ENCODE measurements around the gene S100A5.
"Not testable (repeated sequence)": the region's sequence is repeated elsewhere in the genome, so short reads cannot be mapped to it uniquely, and the experiment has no call there.

The S100A5 gene

GRCh38 chr1:153527683-153528040, 13.1 kb downstream of the S100A5 start:
- no peaks in the 10 kb centered on the region for H3K27me3 ChIP-seq (ENCODE audit: control insufficient read depth in 1 of 2, insufficient read depth in 2 of 2, low read length in 2 of 2)
- no peaks in the 10 kb centered on the region for H3K36me3 ChIP-seq (ENCODE audit: control insufficient read depth in 2 of 2, insufficient read depth in 2 of 2, low read length in 2 of 2)
- H3K4me3 ChIP-seq (ENCODE audit: low read length in 2 of 2): no peak overlapping the region
- H3K27ac ChIP-seq (ENCODE audit: low read length): no peak overlapping the region
- H3K9ac ChIP-seq (ENCODE audit: low read length in 2 of 2): no peak overlapping the region
- H3K4me1 ChIP-seq (ENCODE audit: control insufficient read depth, insufficient read depth, low read length): peaks cover 3% of the 10 kb centered on the region
- H3K9me3 ChIP-seq (ENCODE audit: control insufficient read depth in 2 of 2, low read length in 2 of 2): no peaks in the 10 kb centered on the region

- no peaks in the 10 kb centered on the region for H3K27me3 ChIP-seq (ENCODE audit: control insufficient read depth in 1 of 2, insufficient read depth in 2 of 2, low read length in 2 of 2)
- H3K4me1 ChIP-seq (ENCODE audit: control insufficient read depth, insufficient read depth, low read length): peaks cover 3% of the 10 kb centered on the region
- no peak overlapping the region for H3K27ac ChIP-seq (ENCODE audit: low read length)
- no peaks in the 10 kb centered on the region for H3K36me3 ChIP-seq (ENCODE audit: control insufficient read depth in 2 of 2, insufficient read depth in 2 of 2, low read length in 2 of 2)
- no peaks in the 10 kb centered on the region for H3K9me3 ChIP-seq (ENCODE audit: control insufficient read depth in 2 of 2, low read length in 2 of 2)
- H3K4me3 ChIP-seq (ENCODE audit: low read length in 2 of 2): no peak overlapping the region
- no peak overlapping the region for H3K9ac ChIP-seq (ENCODE audit: low read length in 2 of 2)
These were observed 13.6 kb downstream of the S100A5 start for GRCh38 chr1:153527023-153527682.

- Histone ChIP-seq H3K27ac (ENCODE audit: low read length) (no peak overlapping the region), H3K36me3 (ENCODE audit: control insufficient read depth in 2 of 2, insufficient read depth in 2 of 2, low read length in 2 of 2) (no peaks in the 10 kb centered on the region), H3K9ac (ENCODE audit: low read length in 2 of 2) (no peak overlapping the region), H3K4me3 (ENCODE audit: low read length in 2 of 2) (no peak overlapping the region), H3K4me1 (ENCODE audit: control insufficient read depth, insufficient read depth, low read length) (no peaks in the 10 kb centered on the region), H3K9me3 (ENCODE audit: control insufficient read depth in 2 of 2, low read length in 2 of 2) (no peaks in the 10 kb centered on the region), H3K27me3 (ENCODE audit: control insufficient read depth in 1 of 2, insufficient read depth in 2 of 2, low read length in 2 of 2) (no peaks in the 10 kb centered on the region)
These were observed 14.6 kb downstream of the S100A5 start for GRCh38 chr1:153526132-153526543.

GRCh38 chr1:153525088-153525728, 15.5 kb downstream of the S100A5 start:
- Histone ChIP-seq H3K9me3 (ENCODE audit: control insufficient read depth in 2 of 2, low read length in 2 of 2) (no peaks in the 10 kb centered on the region), H3K27me3 (ENCODE audit: control insufficient read depth in 1 of 2, insufficient read depth in 2 of 2, low read length in 2 of 2) (no peaks in the 10 kb centered on the region), H3K9ac (ENCODE audit: low read length in 2 of 2) (no peak overlapping the region), H3K36me3 (ENCODE audit: control insufficient read depth in 2 of 2, insufficient read depth in 2 of 2, low read length in 2 of 2) (no peaks in the 10 kb centered on the region), H3K4me1 (ENCODE audit: control insufficient read depth, insufficient read depth, low read length) (no peaks in the 10 kb centered on the region), H3K4me3 (ENCODE audit: low read length in 2 of 2) (no peak overlapping the region), H3K27ac (ENCODE audit: low read length) (no peak overlapping the region)

- H3K9ac ChIP-seq (ENCODE audit: low read length in 2 of 2); H3K27me3 ChIP-seq (ENCODE audit: control insufficient read depth in 1 of 2, insufficient read depth in 2 of 2, low read length in 2 of 2); H3K27ac ChIP-seq (ENCODE audit: low read length); H3K4me1 ChIP-seq (ENCODE audit: control insufficient read depth, insufficient read depth, low read length); H3K36me3 ChIP-seq (ENCODE audit: control insufficient read depth in 2 of 2, insufficient read depth in 2 of 2, low read length in 2 of 2); H3K4me3 ChIP-seq (ENCODE audit: low read length in 2 of 2); H3K9me3 ChIP-seq (ENCODE audit: control insufficient read depth in 2 of 2, low read length in 2 of 2): not testable (repeated sequence)
These were observed 18.2 kb downstream of the S100A5 start for GRCh38 chr1:153522353-153523048.

- not testable (repeated sequence) for H3K27me3 ChIP-seq (ENCODE audit: control insufficient read depth in 1 of 2, insufficient read depth in 2 of 2, low read length in 2 of 2); H3K27ac ChIP-seq (ENCODE audit: low read length); H3K9ac ChIP-seq (ENCODE audit: low read length in 2 of 2); H3K36me3 ChIP-seq (ENCODE audit: control insufficient read depth in 2 of 2, insufficient read depth in 2 of 2, low read length in 2 of 2); H3K4me1 ChIP-seq (ENCODE audit: control insufficient read depth, insufficient read depth, low read length); H3K4me3 ChIP-seq (ENCODE audit: low read length in 2 of 2); H3K9me3 ChIP-seq (ENCODE audit: control insufficient read depth in 2 of 2, low read length in 2 of 2)
These were observed 18.9 kb downstream of the S100A5 start for GRCh38 chr1:153521808-153522207.

- H3K36me3 ChIP-seq (ENCODE audit: control insufficient read depth in 2 of 2, insufficient read depth in 2 of 2, low read length in 2 of 2): no peaks in the 10 kb centered on the region
- peak overlapping the region in 1 of 2 donors; percentile 42 for H3K9ac ChIP-seq (ENCODE audit: low read length in 2 of 2)
- H3K27ac ChIP-seq (ENCODE audit: low read length): no peak overlapping the region
- no peaks in the 10 kb centered on the region for H3K4me1 ChIP-seq (ENCODE audit: control insufficient read depth, insufficient read depth, low read length)
- H3K4me3 ChIP-seq (ENCODE audit: low read length in 2 of 2): no peak overlapping the region
- no peaks in the 10 kb centered on the region for H3K9me3 ChIP-seq (ENCODE audit: control insufficient read depth in 2 of 2, low read length in 2 of 2)
- no peaks in the 10 kb centered on the region for H3K27me3 ChIP-seq (ENCODE audit: control insufficient read depth in 1 of 2, insufficient read depth in 2 of 2, low read length in 2 of 2)
These were observed 19.8 kb downstream of the S100A5 start for GRCh38 chr1:153520818-153521476.

- H3K36me3 ChIP-seq (ENCODE audit: control insufficient read depth in 2 of 2, insufficient read depth in 2 of 2, low read length in 2 of 2); H3K9me3 ChIP-seq (ENCODE audit: control insufficient read depth in 2 of 2, low read length in 2 of 2); H3K4me3 ChIP-seq (ENCODE audit: low read length in 2 of 2); H3K9ac ChIP-seq (ENCODE audit: low read length in 2 of 2); H3K27me3 ChIP-seq (ENCODE audit: control insufficient read depth in 1 of 2, insufficient read depth in 2 of 2, low read length in 2 of 2); H3K27ac ChIP-seq (ENCODE audit: low read length); H3K4me1 ChIP-seq (ENCODE audit: control insufficient read depth, insufficient read depth, low read length): not testable (repeated sequence)
These were observed 20.5 kb downstream of the S100A5 start for GRCh38 chr1:153520137-153520691.

GRCh38 chr1:153519242-153519641, 21.5 kb downstream of the S100A5 start:
- no peak overlapping the region for H3K4me3 ChIP-seq (ENCODE audit: low read length in 2 of 2)
- H3K27me3 ChIP-seq (ENCODE audit: control insufficient read depth in 1 of 2, insufficient read depth in 2 of 2, low read length in 2 of 2): no peaks in the 10 kb centered on the region
- H3K9me3 ChIP-seq (ENCODE audit: control insufficient read depth in 2 of 2, low read length in 2 of 2): no peaks in the 10 kb centered on the region
- H3K9ac ChIP-seq (ENCODE audit: low read length in 2 of 2): no peak overlapping the region
- H3K36me3 ChIP-seq (ENCODE audit: control insufficient read depth in 2 of 2, insufficient read depth in 2 of 2, low read length in 2 of 2): no peaks in the 10 kb centered on the region
- no peaks in the 10 kb centered on the region for H3K4me1 ChIP-seq (ENCODE audit: control insufficient read depth, insufficient read depth, low read length)
- no peak overlapping the region for H3K27ac ChIP-seq (ENCODE audit: low read length)

GRCh38 chr1:153515504-153516394, 25.0 kb downstream of the S100A5 start:
- Histone ChIP-seq H3K27ac (ENCODE audit: low read length) (no peak overlapping the region), H3K4me3 (ENCODE audit: low read length in 2 of 2) (no peak overlapping the region), H3K9ac (ENCODE audit: low read length in 2 of 2) (no peak overlapping the region), H3K9me3 (ENCODE audit: control insufficient read depth in 2 of 2, low read length in 2 of 2) (no peaks in the 10 kb centered on the region), H3K36me3 (ENCODE audit: control insufficient read depth in 2 of 2, insufficient read depth in 2 of 2, low read length in 2 of 2) (no peaks in the 10 kb centered on the region), H3K4me1 (ENCODE audit: control insufficient read depth, insufficient read depth, low read length) (peaks cover 4% of the 10 kb centered on the region), H3K27me3 (ENCODE audit: control insufficient read depth in 1 of 2, insufficient read depth in 2 of 2, low read length in 2 of 2) (no peaks in the 10 kb centered on the region)

All from stomach smooth muscle (tissue), 2 donors.